ENCODE data around the gene FOXD2.
"Not testable (repeated sequence)": the region's sequence is repeated elsewhere in the genome, so short reads cannot be mapped to it uniquely, and the experiment has no call there.

FOXD2 gene

DNA sequence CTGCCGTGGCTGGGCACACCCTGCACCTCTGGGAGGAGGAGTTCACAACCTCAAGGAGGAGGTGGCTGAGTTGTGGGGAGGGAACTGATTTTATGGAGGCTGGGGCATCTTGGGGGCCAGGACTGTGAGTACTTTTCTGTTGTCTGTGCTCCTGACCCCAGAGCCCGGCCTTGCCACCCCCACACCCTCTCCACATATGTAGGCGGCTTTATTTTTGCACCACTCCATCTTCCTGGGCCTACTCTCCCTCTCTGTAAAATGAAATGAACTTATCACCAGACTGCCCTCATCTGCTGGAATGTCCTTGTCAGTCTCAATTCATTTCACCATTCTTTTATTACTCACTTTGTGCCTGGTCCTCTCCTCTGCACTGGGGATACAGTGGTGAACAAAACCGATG is 12.8 kb downstream of the FOXD2 start:
- DNase-seq, result no peak
- intact Hi-C loops (cut with DNase I), result no loop called here

DNA sequence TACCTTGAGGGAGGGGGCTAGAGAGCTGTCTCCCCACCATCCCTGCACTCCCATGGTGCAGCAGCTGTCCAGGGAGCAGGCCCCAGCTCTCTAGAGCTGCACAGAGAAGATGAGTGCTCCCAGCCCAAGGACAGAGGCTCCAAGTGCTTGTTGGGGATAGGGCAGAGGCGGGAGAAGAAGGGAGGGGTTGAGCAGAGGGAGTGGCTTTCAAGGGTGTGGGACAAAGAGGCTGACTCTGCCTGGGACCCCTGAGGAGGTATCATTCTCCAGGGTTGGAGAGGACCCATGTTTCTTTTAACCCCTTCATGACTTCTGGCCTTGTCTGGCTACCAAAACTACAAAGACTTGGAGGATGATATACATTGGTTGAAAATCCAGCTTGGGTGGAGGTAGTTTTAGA is 14.6 kb downstream of the FOXD2 start:
- DNase-seq, result no peak
- intact Hi-C loops (cut with DNase I), result no loop called here

DNA sequence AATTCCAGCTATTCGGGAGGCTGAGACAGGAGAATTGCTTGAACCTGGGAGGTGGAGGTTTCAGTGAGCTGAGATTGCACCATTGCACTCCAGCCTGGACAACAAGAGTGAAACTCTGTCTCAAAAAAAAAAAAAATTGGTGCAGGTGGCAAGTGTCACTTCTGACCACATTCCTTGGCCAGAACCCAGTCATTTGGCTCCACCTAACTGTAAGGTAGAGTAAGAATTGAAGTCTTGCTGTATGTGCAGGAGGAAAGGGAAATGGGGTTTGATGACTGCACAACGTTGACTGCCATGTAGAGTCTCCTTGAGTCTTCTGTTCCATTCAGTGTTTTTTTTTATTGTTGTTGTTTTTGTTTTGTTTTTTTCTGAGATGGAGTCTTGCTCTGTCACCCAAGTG is 16.1 kb downstream of the FOXD2 start:
- DNase-seq; intact Hi-C loops (cut with DNase I): not testable (repeated sequence)

DNA sequence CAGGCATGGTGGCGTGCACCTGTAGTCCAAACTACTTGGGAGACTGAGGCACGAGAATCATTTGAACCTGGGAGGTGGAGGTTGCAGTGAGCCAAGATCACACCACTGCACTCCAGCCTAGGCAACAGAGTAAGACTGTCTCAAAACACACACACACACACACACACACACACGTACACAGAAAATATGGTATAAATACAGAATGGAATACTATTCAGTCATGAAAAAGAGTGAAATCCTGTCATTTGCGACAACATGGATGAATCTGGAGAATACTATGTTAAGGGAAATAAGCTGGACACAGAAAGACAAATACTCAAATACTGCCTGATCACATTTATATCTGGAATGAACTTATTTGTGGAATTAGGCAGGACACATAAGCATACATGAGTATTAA is 18.4 kb downstream of the FOXD2 start:
- intact Hi-C loops (cut with DNase I), result no loop called here

DNA sequence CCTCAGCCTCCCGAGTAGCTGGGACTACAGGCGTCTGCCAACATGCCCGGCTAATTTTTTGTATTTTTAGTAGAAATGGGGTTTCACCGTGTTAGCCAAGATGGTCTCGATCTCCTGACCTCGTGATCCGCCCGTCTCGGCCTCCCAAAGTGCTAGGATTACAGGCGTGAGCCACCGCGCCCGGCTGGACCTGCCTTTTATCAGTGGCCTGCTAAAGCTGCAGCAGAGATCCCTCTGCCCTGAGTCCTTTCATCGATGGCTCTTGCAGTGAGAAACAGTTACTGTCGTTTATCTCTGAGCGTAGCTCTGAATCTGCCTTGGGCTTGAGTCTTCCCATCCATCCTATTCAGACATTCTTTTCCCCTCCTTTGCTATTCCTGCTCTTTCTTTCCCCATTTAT is 19.7 kb downstream of the FOXD2 start:
- DNase-seq; intact Hi-C loops (cut with DNase I): not testable (repeated sequence)

More for the DNA sequence above, 18.4 kb downstream of the FOXD2 start:
- DNase-seq, result no peak

DNA sequence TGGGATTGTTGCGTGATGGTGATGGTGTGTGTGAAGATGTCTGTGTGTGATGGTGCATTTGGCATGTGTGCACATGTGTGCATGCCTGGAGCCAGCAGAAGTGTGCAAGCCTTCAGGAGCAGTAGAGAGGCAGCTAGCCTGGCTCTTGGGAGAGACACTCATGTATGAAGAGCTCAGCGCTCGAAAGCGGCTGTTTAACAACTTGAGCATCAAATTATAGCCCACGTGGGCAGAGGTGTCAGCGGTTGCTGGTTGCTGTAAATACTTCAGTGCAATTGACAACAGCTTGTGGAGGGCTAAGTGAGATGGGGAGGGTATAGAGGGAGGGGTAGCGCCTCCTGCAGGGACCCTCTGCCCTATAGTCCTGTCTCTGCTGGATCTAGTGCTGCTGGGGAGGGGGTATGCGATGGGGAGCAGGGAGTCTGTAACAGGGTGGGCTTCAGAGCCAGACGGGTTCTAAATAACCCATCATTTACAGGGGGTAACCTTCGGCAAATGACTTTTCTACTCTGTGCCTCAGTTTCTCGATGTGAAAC is 21.5 kb downstream of the FOXD2 start:
- intact Hi-C loops (cut with DNase I), result no loop called here

DNA sequence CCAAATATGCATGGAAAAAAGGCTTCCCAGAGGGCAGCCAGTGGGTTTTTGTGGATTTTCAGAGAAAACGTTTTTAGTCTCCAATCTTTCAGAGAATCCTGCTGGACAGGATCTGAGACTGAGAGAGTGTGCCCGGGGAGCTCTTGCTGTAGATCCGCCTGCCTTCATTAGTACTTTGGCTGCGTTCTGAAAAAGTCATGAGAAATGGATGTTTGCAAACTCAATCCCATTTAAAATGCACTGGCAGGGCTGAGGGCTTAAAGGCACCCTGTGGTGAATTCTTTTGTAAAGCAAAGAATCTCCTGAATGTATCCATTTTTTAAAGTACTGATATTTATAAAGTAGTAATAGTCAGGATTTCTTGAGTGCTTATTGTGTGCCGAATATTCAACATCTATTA is 22.2 kb downstream of the FOXD2 start:
- intact Hi-C loops (cut with DNase I), result no loop called here
- no peak for DNase-seq

More for the DNA sequence above, 21.5 kb downstream of the FOXD2 start:
- DNase-seq, result no peak

DNA sequence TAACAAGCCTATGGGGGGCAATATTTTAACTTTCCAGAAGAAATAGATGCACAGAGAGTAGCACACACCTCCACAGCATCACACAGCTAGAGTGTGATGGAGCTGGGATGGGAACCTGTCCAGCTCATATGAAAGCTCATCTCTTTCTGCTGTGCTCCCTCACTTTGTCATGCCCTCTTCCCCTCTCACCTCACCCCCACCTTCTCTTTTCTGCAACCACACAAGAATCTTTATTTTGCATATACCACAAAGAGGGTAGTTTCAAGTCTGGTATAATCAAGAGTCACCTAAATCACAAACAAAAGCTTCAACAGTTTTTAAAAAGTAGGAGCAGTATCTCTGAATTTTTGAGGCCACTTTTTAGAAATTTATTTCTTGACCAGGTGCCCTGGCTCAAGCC is 22.6 kb downstream of the FOXD2 start:
- DNase-seq, result no peak
- intact Hi-C loops (cut with DNase I), result no loop called here

DNA sequence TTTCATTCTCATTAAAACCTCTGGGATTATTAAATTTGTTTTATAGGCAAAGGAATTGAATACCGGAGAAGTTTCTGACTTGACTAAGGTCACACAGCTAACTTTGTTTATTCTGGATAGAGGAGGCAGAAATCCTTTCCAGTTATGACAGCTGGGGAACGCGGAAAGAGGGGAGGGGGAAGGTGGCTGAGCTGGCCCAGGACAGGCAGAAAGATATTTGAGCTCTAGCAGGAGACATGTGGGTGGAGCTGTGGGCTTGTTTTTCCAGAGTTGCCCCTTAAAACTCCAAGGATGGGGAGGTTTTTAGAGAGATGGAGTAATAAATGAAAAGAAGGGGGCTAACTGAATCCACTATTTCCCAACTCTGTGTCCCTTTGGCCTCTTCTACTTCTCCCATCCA is 27.8 kb downstream of the FOXD2 start:
- DNase-seq, result no peak
- intact Hi-C loops (cut with DNase I), result no loop called here

DNA sequence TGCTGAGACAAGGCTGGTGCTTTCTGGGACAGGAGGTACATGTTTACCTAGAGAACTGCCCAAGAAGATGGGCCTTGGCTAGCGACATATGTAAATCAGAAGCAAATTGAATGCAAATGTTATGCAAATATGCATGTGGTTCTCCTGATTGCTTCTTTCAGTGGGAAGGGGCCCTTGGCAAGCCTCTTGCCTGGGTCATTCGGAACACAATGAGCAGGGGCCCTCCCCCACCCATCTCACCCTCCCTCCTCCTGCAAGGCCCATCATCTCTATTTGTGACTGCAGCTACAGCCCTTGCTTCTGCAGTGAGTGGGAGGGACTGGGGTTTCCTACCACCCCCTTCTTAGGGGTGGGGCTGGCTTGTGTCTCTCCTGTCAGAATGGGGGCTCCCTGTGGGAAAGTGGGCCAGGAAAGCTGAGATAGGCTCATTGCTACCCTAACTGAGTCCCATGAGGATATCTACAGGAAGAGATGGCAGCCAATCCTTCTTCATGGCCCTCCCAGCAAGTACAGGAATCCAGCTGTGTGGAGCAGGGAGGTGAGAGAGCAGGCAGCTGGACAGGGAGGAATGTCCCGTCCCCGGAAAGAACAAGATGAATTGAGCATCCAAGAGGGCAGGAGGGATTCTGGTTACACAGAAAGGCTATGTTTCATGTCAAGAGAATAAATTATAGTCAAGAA is 31.0 kb downstream of the FOXD2 start:
- DNase-seq, result no peak
- intact Hi-C loops (cut with DNase I), result no loop called here

DNA sequence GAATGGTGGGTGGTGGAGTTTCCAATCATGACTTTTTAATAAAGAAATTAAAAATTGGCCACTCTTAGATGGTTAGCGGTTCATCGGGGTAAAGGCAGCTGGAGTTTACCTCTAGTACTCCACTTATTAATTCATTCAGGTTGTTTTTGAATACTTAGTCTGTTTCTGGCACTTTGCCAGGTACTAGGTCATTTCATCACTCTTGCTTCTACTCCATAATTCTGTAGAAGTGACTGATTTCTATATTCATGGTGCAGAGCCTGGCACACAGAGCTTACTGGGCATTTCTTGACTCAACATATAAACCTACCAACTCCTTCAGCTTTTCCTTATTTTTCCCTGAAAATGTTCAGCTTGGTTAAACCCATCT is 31.5 kb downstream of the FOXD2 start:
- intact Hi-C loops (cut with DNase I), result no loop called here
- no peak for DNase-seq

DNA sequence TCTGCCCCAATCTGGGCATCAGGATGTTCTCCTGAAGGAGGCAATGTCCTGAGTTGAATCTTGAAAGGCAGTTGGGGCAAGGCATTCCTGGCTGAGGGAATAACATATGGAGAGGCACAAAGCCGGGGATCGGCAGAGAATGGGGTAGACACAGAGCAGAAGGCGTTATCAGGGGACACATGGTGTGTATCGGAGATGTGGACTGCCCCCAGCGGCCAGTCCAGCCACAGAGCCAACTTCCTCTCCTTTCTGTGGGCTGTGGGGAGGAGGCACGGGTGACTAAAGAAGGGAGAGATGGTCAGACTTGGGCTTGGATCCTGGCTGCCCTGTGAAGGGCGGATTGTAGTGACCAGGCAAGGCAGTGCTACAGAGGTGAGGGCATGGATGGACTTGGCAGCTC is 32.1 kb downstream of the FOXD2 start:
- intact Hi-C loops (cut with DNase I), result no loop called here
- DNase-seq, result no peak

DNA sequence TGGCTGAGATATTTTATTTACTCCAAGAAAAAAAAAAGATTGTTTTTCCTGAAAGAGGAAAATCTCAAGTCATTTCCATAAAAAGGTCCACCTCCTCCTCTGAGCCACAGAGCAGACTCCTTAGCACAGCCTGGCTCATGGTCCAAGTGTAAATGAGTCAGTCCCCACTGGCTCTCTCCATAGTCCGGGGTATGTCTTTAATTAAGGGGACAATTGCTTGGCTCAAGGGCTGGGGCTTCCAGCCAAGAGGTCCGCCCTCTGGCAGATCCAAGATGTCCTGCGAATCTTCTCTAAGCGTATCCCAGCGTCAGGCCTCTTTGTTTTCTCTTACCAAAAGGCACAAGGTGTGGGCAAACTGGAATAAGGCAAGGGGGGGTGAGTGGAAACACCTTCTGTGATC is 33.3 kb downstream of the FOXD2 start:
- no peak for DNase-seq
- intact Hi-C loops (cut with DNase I), result no loop called here

DNA sequence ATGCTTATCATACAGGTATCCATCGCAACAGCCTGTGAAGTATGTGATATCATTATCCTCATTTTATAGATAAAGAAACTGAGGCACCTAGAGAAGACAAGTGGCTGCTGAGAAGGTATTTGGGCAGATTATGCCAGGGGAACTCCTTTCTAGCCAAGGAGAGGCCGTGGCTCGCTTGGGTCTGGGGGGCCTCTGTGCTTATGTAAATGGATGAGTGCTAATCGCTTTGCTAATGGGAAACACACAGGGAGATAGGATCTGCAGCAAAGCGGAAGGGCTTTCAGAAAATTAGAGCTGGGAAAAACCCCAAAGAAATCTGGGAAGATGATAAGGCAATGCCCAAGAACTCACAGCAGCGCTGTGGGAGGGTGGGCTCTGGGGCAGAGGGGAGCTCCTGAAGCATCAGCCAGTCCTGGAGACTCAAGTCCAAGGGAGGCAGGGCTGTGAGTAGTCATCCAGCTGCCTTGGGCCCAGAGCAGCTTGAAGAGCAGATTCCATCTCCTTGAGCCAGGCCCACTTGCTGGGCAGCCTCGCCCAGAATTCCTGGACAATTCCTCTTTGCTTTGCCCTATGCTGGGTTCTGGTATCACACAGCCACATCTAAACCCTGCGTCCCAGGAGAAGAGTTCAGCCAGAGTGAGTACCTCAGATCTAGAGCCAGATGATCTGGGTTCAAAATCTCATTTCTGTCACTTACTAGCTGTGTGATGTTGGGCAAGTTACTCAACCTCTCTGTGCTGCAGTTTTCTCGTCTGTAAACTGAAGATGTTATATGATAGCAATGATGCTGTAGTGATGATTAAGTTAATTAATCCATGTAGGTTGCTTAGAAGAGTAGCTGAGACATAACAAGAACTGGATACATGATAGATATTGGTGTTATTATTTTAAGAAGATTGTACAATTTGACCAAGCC is 36.7 kb downstream of the FOXD2 start:
- DNase-seq, result no peak
- intact Hi-C loops (cut with DNase I), result no loop called here

DNA sequence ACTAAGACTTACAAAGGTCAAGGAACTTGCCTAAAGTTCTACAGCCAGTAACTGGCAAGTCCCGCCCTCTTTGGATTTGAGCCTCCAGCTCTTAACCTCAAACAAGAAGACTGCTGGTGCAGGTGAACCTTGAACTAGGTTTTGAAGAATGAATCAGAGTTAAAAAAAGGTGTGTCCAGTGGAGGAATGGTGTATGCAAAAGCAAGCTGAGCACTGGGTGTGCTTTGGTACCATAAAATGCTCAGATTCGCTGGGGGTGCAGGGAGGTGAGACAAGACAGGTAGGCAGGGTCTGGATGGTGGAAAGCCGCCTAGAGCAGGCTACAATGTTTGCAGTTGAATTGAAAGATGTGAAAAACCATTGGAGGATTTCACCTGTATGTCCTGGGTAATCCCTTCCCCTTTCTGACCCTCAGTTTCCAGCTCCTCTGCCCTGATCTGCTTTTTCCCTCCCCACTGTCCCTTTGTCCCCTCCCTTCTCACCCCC is 39.8 kb downstream of the FOXD2 start:
- no peak for DNase-seq
- intact Hi-C loops (cut with DNase I), result no loop called here

DNA sequence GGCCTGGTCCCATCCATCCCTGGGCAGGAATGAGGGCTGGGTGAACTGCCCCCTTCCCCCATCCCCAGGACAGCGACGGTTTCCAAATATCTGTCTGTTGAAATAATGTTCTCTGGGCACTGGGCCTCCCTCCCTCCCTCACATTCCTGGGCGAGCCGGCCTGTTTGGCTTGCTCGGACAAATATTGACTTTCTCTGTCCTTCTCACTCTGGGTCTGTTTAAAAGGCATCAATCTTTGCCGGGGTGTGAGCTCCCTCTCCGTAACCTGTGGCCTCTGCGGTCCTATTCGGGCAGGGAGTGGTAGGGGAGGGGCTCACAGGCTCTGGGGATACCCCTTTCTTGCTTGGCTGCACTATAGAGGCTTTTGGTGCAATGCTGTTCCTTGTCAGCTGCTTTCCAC is 40.2 kb downstream of the FOXD2 start:
- DNase-seq, result no peak
- intact Hi-C loops (cut with DNase I), result no loop called here

DNA sequence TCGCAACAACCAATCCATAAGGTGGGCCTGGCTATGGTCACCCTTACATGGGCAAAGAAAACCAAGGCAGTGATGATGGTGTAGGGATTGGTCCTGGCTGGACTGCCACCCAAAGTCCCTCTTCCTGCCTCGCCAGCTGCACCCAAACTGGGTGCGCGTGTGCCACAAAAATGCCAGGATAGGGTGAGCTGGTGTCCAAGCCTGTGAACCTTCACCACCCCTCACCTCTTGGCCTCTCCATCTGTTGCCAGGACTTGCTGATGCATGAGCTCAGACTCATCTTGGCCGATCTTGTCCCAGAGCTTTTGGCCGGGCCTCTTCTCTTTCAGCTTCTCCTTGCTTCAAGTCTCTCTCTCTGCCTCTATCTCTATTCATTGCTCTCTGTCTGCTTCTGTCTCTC is 41.8 kb downstream of the FOXD2 start:
- intact Hi-C loops (cut with DNase I), result no loop called here

DNA sequence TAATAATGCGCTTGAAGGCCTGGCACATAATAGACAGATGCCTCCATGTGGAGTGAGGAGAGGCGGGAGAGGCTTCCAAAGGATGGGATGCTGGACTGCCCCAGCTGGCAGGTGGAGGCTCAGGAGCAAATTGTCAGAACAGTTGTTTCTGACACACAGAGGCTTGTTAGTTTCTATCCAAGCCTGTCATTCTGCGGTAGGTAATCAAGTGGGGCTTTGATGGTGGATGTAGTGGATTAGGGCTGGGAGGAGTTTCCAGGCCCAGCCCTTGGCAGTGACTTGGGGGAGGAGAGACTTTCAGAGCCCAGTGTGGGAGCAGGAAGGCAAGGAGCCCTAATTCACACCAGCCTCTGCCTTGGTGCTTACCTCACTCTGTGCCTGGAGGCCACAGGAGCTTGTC is 44.1 kb downstream of the FOXD2 start:
- intact Hi-C loops (cut with DNase I), result no loop called here
- no peak for DNase-seq

More for the DNA sequence above, 41.8 kb downstream of the FOXD2 start:
- DNase-seq, result no peak

DNA sequence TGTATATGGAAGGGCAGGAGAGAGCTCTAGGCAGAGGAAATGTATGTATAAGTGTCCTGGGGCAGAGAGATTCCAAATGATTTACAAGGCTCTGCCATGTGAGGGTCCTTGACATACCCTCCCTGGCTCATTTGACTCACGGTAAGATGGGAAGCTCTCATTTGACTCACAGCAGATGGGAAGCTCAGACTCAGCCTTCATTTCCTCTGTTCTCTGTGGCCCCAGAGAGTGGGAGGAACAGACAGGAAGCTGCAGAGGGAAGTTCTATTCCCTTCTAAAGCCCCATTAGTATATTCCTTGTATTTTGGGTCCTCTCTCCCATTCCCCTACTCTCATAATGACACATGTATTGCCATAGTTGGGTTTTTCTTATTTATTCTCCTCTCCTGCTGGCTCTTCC is 44.9 kb downstream of the FOXD2 start:
- DNase-seq, result no peak
- intact Hi-C loops (cut with DNase I), result no loop called here

DNA sequence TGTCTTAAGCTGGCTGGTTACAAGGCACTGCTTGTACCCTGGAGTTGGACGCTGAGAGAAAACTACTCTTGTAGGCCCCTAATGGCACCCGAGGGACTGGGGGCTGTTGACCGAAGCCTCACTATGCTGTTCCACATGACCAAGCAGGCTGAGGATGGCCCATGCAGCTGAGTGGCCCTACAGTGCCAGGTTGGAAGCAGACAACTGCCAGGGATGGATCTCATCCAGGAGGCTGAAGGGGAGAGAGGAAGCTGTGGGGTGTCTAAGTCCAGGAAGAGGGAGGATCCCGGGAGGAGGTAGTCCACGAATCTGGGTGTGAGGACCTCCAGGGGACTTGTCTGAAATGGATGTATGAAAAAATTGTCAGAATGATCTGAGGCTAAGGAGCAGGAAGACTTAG is 45.8 kb downstream of the FOXD2 start:
- intact Hi-C loops (cut with DNase I), result no loop called here
- no peak for DNase-seq
